Glutamatergic neuron (in vitro differentiated cells): ENCODE results near the gene SCN1B. TPM values are rescaled to one million over a fixed set of nuclear protein-coding genes. Genes with fewer than 3 reads are reported as not detected.

Source experiments
- DNase-seq: peaks from one replicate; pipeline ENCODE4 v3.0.0; 2022
- H3K27ac Mint-ChIP-seq: one replicate; pipeline ENCODE4 v1.8.0; 2020; ENCODE audit warnings: mild to moderate bottlenecking, mixed read lengths, inconsistent platforms; ENCODE audit not compliant: unreplicated experiment
- H3K27me3 Mint-ChIP-seq: one replicate; pipeline ENCODE4 v1.8.0; 2020; ENCODE audit warnings: mild to moderate bottlenecking, moderate library complexity, mixed read lengths, inconsistent platforms; ENCODE audit not compliant: unreplicated experiment
- H3K36me3 Mint-ChIP-seq: one replicate; pipeline ENCODE4 v1.8.0; 2020; ENCODE audit warnings: mild to moderate bottlenecking, mixed read lengths, inconsistent platforms; ENCODE audit not compliant: unreplicated experiment
- H3K4me1 Mint-ChIP-seq: one replicate; pipeline ENCODE4 v1.8.0; 2020; ENCODE audit warnings: mild to moderate bottlenecking, low read depth, mixed read lengths, inconsistent platforms; ENCODE audit not compliant: unreplicated experiment
- H3K4me3 Mint-ChIP-seq: one replicate; pipeline ENCODE4 v1.8.0; 2020; ENCODE audit warnings: mild to moderate bottlenecking, mixed read lengths, inconsistent platforms; ENCODE audit not compliant: unreplicated experiment
- H3K9me3 Mint-ChIP-seq: one replicate; pipeline ENCODE4 v1.8.0; 2020; ENCODE audit warnings: mild to moderate bottlenecking, moderate library complexity, mixed read lengths, inconsistent platforms; ENCODE audit not compliant: unreplicated experiment
- CTCF ChIP-seq: fragments of 200-600 bp; sonication (generic); IDR thresholded peaks from one replicate; pipeline ENCODE4 v1.5.0; 2021; ENCODE audit not compliant: partially characterized antibody, unreplicated experiment
- total RNA-seq: library from RNA; stranded (reverse); fragmentation: NEBNext Ultra II Directional; extraction: Animal tissue kit (Norgen Biotek cat#: 25700); gene quantifications from one replicate; pipeline ENCODE4 v1.2.1, GENCODE V29; 2021; ENCODE audit not compliant: unreplicated experiment

SCN1B gene
- total RNA-seq, 1 donor from 2014 or later, result 12.0 TPM

GRCh38 chr19:35052599-35053190 lies 22.4 kb downstream of the SCN1B start:
- no peaks in the 10 kb centered on the region for H3K36me3 Mint-ChIP-seq
- H3K27me3 Mint-ChIP-seq, result peaks cover 6% of the 10 kb centered on the region
- DNase-seq, result no peak
- no peak overlapping the region for H3K4me3 Mint-ChIP-seq
- TF ChIP-seq CTCF, result no peak
- no peak overlapping the region for H3K27ac Mint-ChIP-seq
- peaks cover 11% of the 10 kb centered on the region for H3K9me3 Mint-ChIP-seq
- H3K4me1 Mint-ChIP-seq, result peaks cover 14% of the 10 kb centered on the region

GRCh38 chr19:35053667-35054293 lies 23.5 kb downstream of the SCN1B start:
- TF ChIP-seq CTCF, result no peak
- H3K9me3 Mint-ChIP-seq, result peaks cover 11% of the 10 kb centered on the region
- H3K4me1 Mint-ChIP-seq, result peaks cover 13% of the 10 kb centered on the region
- no peaks in the 10 kb centered on the region for H3K36me3 Mint-ChIP-seq
- DNase-seq, result no peak
- H3K27me3 Mint-ChIP-seq, result peaks cover 6% of the 10 kb centered on the region
- no peak overlapping the region for H3K4me3 Mint-ChIP-seq
- H3K27ac Mint-ChIP-seq, result no peak overlapping the region

- peaks cover 11% of the 10 kb centered on the region for H3K9me3 Mint-ChIP-seq
- H3K36me3 Mint-ChIP-seq, result no peaks in the 10 kb centered on the region
- TF ChIP-seq CTCF, result no peak
- H3K4me3 Mint-ChIP-seq, result no peak overlapping the region
- peaks cover 5% of the 10 kb centered on the region for H3K27me3 Mint-ChIP-seq
- peaks cover 16% of the 10 kb centered on the region for H3K4me1 Mint-ChIP-seq
- H3K27ac Mint-ChIP-seq, result no peak overlapping the region
- DNase-seq, result no peak
Observed at GRCh38 chr19:35054626-35055025, 24.4 kb downstream of the SCN1B start.

GRCh38 chr19:35055715-35056179 lies 25.5 kb downstream of the SCN1B start:
- H3K4me3 Mint-ChIP-seq, result peak overlapping the region; percentile 25
- peak overlapping the region; percentile 92 for H3K27ac Mint-ChIP-seq
- DNase-seq, result no peak
- peaks cover 5% of the 10 kb centered on the region for H3K27me3 Mint-ChIP-seq
- H3K4me1 Mint-ChIP-seq, result peaks cover 17% of the 10 kb centered on the region
- H3K9me3 Mint-ChIP-seq, result peaks cover 11% of the 10 kb centered on the region
- peak; percentile 32 for TF ChIP-seq CTCF
- no peaks in the 10 kb centered on the region for H3K36me3 Mint-ChIP-seq

GRCh38 chr19:35056513-35057063 lies 26.3 kb downstream of the SCN1B start:
- no peaks in the 10 kb centered on the region for H3K36me3 Mint-ChIP-seq
- no peak for TF ChIP-seq CTCF
- peak overlapping the region; percentile 25 for H3K4me3 Mint-ChIP-seq
- peaks cover 5% of the 10 kb centered on the region for H3K27me3 Mint-ChIP-seq
- no peak for DNase-seq
- peak overlapping the region; percentile 92 for H3K27ac Mint-ChIP-seq
- H3K9me3 Mint-ChIP-seq, result peaks cover 11% of the 10 kb centered on the region
- H3K4me1 Mint-ChIP-seq, result peaks cover 17% of the 10 kb centered on the region
